ENCODE measurements around the gene ITPK1.

Gene ITPK1

DNA sequence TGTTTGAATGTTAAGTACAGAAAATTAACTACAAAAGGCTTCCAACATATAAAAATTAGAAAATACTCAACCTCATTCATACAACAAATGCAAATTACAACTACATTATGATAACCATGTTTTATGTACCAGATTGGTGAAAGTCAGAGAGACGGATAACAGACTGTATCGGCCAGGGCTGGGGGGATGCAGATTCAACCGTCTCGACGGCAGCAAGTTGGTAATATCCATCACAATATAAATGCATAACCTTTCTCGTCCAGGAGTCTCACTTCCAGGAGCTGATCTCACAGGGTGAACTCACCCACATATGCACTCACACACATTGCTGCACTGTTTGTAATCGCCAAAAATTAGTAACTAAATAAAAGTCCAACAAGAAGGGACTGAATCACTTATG is 89.4 kb downstream of the ITPK1 start:
- H3F3A ChIP-seq (ENCODE audit: insufficient read depth, low read length), result no peaks in the 10 kb centered on the region
- no peak for DNase-seq
- H4K20me1 ChIP-seq (ENCODE audit: insufficient read depth, low read length), result no peaks in the 10 kb centered on the region
- no peaks in the 10 kb centered on the region for H3K9me3 ChIP-seq (replicated peaks; ENCODE audit: insufficient read depth, low read length)
- no peaks in the 10 kb centered on the region for H3K9me2 ChIP-seq (replicated peaks; ENCODE audit: insufficient read depth, low read length)
- H3K9ac ChIP-seq (ENCODE audit: low read length), result no peak overlapping the region
- H3K27me3 ChIP-seq (replicated peaks; ENCODE audit: insufficient read depth, low read length), result no peaks in the 10 kb centered on the region
- H3K4me1 ChIP-seq (ENCODE audit: low read length), result no peaks in the 10 kb centered on the region
- H3K4me2 ChIP-seq (ENCODE audit: low read depth, low read length), result no peak overlapping the region
- H3K36me3 ChIP-seq (replicated peaks; ENCODE audit: insufficient read depth, low read length), result no peaks in the 10 kb centered on the region
- H3K27ac ChIP-seq (ENCODE audit: low read length), result no peak overlapping the region
- TF ChIP-seq, protein P1, sequence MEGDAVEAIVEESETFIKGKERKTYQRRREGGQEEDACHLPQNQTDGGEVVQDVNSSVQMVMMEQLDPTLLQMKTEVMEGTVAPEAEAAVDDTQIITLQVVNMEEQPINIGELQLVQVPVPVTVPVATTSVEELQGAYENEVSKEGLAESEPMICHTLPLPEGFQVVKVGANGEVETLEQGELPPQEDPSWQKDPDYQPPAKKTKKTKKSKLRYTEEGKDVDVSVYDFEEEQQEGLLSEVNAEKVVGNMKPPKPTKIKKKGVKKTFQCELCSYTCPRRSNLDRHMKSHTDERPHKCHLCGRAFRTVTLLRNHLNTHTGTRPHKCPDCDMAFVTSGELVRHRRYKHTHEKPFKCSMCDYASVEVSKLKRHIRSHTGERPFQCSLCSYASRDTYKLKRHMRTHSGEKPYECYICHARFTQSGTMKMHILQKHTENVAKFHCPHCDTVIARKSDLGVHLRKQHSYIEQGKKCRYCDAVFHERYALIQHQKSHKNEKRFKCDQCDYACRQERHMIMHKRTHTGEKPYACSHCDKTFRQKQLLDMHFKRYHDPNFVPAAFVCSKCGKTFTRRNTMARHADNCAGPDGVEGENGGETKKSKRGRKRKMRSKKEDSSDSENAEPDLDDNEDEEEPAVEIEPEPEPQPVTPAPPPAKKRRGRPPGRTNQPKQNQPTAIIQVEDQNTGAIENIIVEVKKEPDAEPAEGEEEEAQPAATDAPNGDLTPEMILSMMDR (IDR thresholded peaks at IDR 0.05; ENCODE audit: low read length), result no peak
- no peak for TF ChIP-seq EZH2 (optimal IDR thresholded peaks at IDR 0.05; ENCODE audit: low read depth, low read length)
- TF ChIP-seq EZH2phosphoT487 (IDR thresholded peaks at IDR 0.05; ENCODE audit: low read length), result no peak
- no peak overlapping the region for H3K4me3 ChIP-seq (ENCODE audit: low read length)
- H3K79me2 ChIP-seq (ENCODE audit: low read length), result no peaks in the 10 kb centered on the region
- no peak overlapping the region for H2AFZ ChIP-seq (ENCODE audit: low read length)

DNA sequence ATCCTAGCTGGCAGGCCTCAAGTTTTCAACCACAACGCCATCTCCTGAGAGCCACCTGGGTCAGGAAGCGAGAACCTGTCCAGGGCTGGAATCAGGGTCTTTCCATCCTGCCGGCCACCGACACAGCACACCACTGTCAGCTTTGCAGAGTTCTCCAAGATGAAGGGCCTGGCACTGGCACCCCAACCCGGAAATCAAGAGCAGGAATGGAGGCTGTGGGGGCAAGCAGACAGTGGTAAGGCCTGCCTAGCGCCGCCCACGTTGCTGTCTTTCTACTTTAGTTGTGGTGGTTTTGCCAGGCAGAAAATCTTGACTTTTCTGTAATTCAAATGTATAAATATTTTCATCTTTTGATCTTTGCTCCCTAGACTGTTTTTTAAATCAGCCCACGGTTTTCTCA is 90.7 kb downstream of the ITPK1 start:
- Histone ChIP-seq H3K4me2 (ENCODE audit: low read depth, low read length) (no peak overlapping the region), H3K27me3 (replicated peaks; ENCODE audit: insufficient read depth, low read length) (no peaks in the 10 kb centered on the region), H3K9me3 (replicated peaks; ENCODE audit: insufficient read depth, low read length) (no peaks in the 10 kb centered on the region), H3K4me1 (ENCODE audit: low read length) (no peaks in the 10 kb centered on the region), H3F3A (ENCODE audit: insufficient read depth, low read length) (no peaks in the 10 kb centered on the region), H2AFZ (ENCODE audit: low read length) (no peak overlapping the region), H3K27ac (ENCODE audit: low read length) (no peak overlapping the region), H4K20me1 (ENCODE audit: insufficient read depth, low read length) (no peaks in the 10 kb centered on the region), H3K9ac (ENCODE audit: low read length) (no peak overlapping the region), H3K36me3 (replicated peaks; ENCODE audit: insufficient read depth, low read length) (no peaks in the 10 kb centered on the region), H3K9me2 (replicated peaks; ENCODE audit: insufficient read depth, low read length) (no peaks in the 10 kb centered on the region), H3K4me3 (ENCODE audit: low read length) (no peak overlapping the region), H3K79me2 (ENCODE audit: low read length) (no peaks in the 10 kb centered on the region)
- TF ChIP-seq, protein P1 (IDR thresholded peaks at IDR 0.05; ENCODE audit: low read length), result no peak
- TF ChIP-seq EZH2phosphoT487 (IDR thresholded peaks at IDR 0.05; ENCODE audit: low read length) (no peak), EZH2 (optimal IDR thresholded peaks at IDR 0.05; ENCODE audit: low read depth, low read length) (no peak)
- no peak for DNase-seq

DNA sequence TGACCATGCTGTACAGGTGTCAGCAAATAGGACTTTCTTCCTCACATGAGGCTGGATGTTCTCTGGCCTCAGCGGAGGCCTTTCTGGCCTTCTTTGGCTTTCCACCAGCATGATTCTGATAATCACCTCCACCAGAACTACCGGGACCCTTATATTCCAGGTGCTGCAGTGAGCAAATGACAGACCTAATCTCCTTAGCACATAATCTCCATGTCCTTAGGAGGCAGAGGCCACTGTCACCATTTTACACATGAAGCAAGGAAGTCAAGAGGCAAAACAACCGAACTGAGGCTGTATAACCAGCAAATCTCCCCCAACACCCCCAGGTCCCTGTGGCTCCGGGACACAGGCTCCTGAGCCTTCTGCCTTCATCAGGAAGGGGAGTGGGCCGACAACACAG is 91.2 kb downstream of the ITPK1 start:
- Histone ChIP-seq H3K9me3 (replicated peaks; ENCODE audit: insufficient read depth, low read length) (no peaks in the 10 kb centered on the region), H3K9ac (ENCODE audit: low read length) (no peak overlapping the region), H3K79me2 (ENCODE audit: low read length) (no peaks in the 10 kb centered on the region), H3K36me3 (replicated peaks; ENCODE audit: insufficient read depth, low read length) (no peaks in the 10 kb centered on the region), H3K9me2 (replicated peaks; ENCODE audit: insufficient read depth, low read length) (no peaks in the 10 kb centered on the region), H2AFZ (ENCODE audit: low read length) (no peak overlapping the region), H3K27ac (ENCODE audit: low read length) (no peak overlapping the region), H3F3A (ENCODE audit: insufficient read depth, low read length) (no peaks in the 10 kb centered on the region), H4K20me1 (ENCODE audit: insufficient read depth, low read length) (no peaks in the 10 kb centered on the region), H3K4me3 (ENCODE audit: low read length) (no peak overlapping the region), H3K4me1 (ENCODE audit: low read length) (no peaks in the 10 kb centered on the region), H3K4me2 (ENCODE audit: low read depth, low read length) (no peak overlapping the region), H3K27me3 (replicated peaks; ENCODE audit: insufficient read depth, low read length) (no peaks in the 10 kb centered on the region)
- no peak for DNase-seq
- TF ChIP-seq EZH2 (optimal IDR thresholded peaks at IDR 0.05; ENCODE audit: low read depth, low read length), result no peak

DNA sequence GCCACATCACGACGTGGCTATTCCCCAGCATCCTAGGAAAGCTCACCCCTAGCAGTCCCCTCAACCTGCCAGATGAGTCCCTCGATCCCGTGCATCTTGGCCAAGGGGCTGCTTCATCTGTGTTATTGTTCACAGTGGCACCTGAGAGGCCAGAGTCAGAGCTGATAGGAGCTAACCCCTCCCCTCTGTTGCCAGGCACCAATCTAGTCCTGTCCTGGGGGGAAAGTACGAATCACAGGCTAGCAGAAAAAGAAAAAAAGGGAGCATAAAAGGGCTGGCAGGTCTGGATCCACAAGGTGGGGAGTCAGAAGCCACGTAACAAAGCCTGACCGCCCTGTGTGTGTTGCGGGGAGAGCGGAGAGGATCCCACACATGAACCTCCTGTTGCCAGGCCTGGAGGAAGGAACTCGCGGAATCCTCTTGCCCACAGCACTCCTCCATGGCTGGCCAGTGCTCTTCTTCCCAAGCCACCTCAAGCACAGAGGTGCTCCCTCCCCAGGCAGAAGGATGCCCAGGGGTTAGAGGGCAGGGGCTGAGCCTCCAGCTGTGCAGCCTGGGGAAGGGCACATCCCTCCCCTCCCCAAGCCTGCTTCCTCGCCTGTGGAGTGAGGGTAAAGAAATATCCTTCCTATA is 91.8 kb downstream of the ITPK1 start:
- no peaks in the 10 kb centered on the region for H3K9me3 ChIP-seq (replicated peaks; ENCODE audit: insufficient read depth, low read length)
- no peak overlapping the region for H3K4me2 ChIP-seq (ENCODE audit: low read depth, low read length)
- H3K4me1 ChIP-seq (ENCODE audit: low read length), result no peaks in the 10 kb centered on the region
- H3K36me3 ChIP-seq (replicated peaks; ENCODE audit: insufficient read depth, low read length), result no peaks in the 10 kb centered on the region
- no peaks in the 10 kb centered on the region for H3K27me3 ChIP-seq (replicated peaks; ENCODE audit: insufficient read depth, low read length)
- no peak for DNase-seq
- no peak overlapping the region for H3K9ac ChIP-seq (ENCODE audit: low read length)
- H3K79me2 ChIP-seq (ENCODE audit: low read length), result no peaks in the 10 kb centered on the region
- no peaks in the 10 kb centered on the region for H3F3A ChIP-seq (ENCODE audit: insufficient read depth, low read length)
- H4K20me1 ChIP-seq (ENCODE audit: insufficient read depth, low read length), result no peaks in the 10 kb centered on the region
- H3K9me2 ChIP-seq (replicated peaks; ENCODE audit: insufficient read depth, low read length), result no peaks in the 10 kb centered on the region
- TF ChIP-seq EZH2phosphoT487 (IDR thresholded peaks at IDR 0.05; ENCODE audit: low read length) (no peak), EZH2 (optimal IDR thresholded peaks at IDR 0.05; ENCODE audit: low read depth, low read length) (no peak)
- TF ChIP-seq, protein P1 (IDR thresholded peaks at IDR 0.05; ENCODE audit: low read length), result no peak
- H3K4me3 ChIP-seq (ENCODE audit: low read length), result no peak overlapping the region
- H3K27ac ChIP-seq (ENCODE audit: low read length), result no peak overlapping the region
- no peak overlapping the region for H2AFZ ChIP-seq (ENCODE audit: low read length)
